Testis (tissue), 2 donors: ENCODE data around the gene EXOSC7.

Experiments used
- POLR2A ChIP-seq: fragments of 450-650 bp; IDR thresholded peaks from one replicate; pipeline ENCODE4 v1.6.1; 2017; ENCODE audit warnings: antibody characterized with exemption, mild to moderate bottlenecking, moderate library complexity
- TF ChIP-seq, protein P1 (sequence below), 3 experiments: fragments of 450-650 bp in 2 of 3; fragments of 200-600 bp in 1 of 3; sonication (generic) in 1 of 3; IDR thresholded peaks; one replicate each; pipeline ENCODE4 v1.5.1; 2016 to 2019; ENCODE audit warnings: antibody characterized with exemption in 3 of 3, mild to moderate bottlenecking in 2 of 3, moderate library complexity in 1 of 3

DNA sequence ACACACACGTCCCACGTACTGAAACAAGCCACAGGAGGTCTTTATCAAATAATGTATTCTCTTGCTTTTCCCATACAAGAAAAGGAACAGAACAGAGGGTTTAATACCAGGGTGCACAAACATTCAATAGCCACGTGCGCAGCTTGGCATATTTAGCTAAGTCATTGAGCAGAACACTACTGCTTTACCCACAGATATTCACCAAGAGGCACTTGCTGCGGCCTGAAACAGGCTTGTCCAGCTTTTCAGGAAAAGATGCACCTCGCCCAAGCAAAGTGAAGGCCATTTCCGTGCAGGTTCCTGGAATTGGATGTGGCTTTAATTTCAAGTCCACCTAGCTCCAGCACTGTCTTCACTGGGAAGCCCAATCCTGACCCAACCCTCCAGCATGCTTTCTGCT, 17.7 kb upstream of the EXOSC7 start:
- TF ChIP-seq, protein P1, sequence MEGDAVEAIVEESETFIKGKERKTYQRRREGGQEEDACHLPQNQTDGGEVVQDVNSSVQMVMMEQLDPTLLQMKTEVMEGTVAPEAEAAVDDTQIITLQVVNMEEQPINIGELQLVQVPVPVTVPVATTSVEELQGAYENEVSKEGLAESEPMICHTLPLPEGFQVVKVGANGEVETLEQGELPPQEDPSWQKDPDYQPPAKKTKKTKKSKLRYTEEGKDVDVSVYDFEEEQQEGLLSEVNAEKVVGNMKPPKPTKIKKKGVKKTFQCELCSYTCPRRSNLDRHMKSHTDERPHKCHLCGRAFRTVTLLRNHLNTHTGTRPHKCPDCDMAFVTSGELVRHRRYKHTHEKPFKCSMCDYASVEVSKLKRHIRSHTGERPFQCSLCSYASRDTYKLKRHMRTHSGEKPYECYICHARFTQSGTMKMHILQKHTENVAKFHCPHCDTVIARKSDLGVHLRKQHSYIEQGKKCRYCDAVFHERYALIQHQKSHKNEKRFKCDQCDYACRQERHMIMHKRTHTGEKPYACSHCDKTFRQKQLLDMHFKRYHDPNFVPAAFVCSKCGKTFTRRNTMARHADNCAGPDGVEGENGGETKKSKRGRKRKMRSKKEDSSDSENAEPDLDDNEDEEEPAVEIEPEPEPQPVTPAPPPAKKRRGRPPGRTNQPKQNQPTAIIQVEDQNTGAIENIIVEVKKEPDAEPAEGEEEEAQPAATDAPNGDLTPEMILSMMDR (IDR thresholded peaks at IDR 0.05) = no peak
- TF ChIP-seq POLR2A = no peak
